Epithelial cell of prostate (primary cell): Measurements from ENCODE around the gene AMBRA1.
"Not testable (repeated sequence)": the region's sequence is repeated elsewhere in the genome, so short reads cannot be mapped to it uniquely, and the experiment has no call there.

Source experiments
- DNase-seq: peaks from one replicate; pipeline ENCODE4 v3.0.0-alpha.2; 2011; ENCODE audit warnings: low read depth, low spot score
- H3K27ac ChIP-seq: fragments of 450-650 bp; 2 replicates; pipeline ENCODE4 v1.5.1; 2017; ENCODE audit warnings: mild to moderate bottlenecking

The AMBRA1 gene

DNA sequence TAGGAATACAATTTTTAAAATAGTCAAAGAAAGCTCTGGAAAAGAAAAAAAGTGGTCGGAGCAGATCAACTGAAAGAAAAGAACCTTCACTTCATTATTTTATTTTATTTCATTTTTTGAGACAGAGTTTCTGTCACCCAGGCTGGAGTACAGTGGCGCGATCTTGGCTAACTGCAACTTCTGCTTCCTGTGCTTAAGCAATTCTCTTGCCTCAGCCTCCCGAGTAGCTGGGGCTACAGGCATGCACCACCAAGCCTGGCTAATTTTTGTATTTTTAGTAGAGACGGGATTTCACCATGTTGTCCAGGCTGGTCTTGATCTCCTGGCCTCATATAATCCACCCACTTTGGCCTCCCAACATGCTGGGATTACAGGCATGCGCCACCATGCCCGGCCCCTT lies 74.9 kb downstream of the AMBRA1 start:
- DNase-seq, H3K27ac ChIP-seq: not testable (repeated sequence)

GRCh38 chr11:46514370-46514769 lies 79.5 kb downstream of the AMBRA1 start:
- H3K27ac ChIP-seq = peak overlapping the region; percentile 19
- DNase-seq = no peak

GRCh38 chr11:46513934-46514342 lies 79.9 kb downstream of the AMBRA1 start:
- peak overlapping the region; percentile 19 for H3K27ac ChIP-seq
- peak; percentile 73 for DNase-seq

GRCh38 chr11:46512261-46512881 lies 81.5 kb downstream of the AMBRA1 start:
- H3K27ac ChIP-seq = no peak overlapping the region
- no peak for DNase-seq

DNA sequence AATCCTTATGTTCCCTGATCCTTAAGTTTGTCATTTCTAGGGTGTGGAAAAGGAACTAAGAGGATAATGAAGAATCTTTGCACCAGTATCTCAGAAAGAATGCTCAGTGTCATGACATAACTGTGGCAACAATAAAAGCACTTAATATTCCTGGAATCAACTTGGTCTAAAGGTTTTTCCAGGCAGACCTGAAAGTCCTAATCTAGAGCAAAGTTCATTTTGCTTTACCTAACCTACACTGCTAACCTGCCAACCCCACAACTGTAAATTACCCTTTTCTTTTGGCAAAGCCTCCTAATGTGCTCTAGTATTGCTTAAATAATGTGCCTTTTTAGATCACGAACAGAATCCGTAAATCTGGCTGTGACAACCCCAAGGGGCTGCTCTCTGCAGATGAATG lies 82.5 kb downstream of the AMBRA1 start:
- DNase-seq = no peak
- no peak overlapping the region for H3K27ac ChIP-seq

- no peak overlapping the region for H3K27ac ChIP-seq
- DNase-seq = no peak
These were observed 85.5 kb downstream of the AMBRA1 start for GRCh38 chr11:46508360-46508759.

- no peak for DNase-seq
- H3K27ac ChIP-seq = no peak overlapping the region
These were observed 87.4 kb downstream of the AMBRA1 start for GRCh38 chr11:46506483-46506791.

- DNase-seq = no peak
- H3K27ac ChIP-seq = no peak overlapping the region
These were observed 87.9 kb downstream of the AMBRA1 start for GRCh38 chr11:46505741-46506482.

DNA sequence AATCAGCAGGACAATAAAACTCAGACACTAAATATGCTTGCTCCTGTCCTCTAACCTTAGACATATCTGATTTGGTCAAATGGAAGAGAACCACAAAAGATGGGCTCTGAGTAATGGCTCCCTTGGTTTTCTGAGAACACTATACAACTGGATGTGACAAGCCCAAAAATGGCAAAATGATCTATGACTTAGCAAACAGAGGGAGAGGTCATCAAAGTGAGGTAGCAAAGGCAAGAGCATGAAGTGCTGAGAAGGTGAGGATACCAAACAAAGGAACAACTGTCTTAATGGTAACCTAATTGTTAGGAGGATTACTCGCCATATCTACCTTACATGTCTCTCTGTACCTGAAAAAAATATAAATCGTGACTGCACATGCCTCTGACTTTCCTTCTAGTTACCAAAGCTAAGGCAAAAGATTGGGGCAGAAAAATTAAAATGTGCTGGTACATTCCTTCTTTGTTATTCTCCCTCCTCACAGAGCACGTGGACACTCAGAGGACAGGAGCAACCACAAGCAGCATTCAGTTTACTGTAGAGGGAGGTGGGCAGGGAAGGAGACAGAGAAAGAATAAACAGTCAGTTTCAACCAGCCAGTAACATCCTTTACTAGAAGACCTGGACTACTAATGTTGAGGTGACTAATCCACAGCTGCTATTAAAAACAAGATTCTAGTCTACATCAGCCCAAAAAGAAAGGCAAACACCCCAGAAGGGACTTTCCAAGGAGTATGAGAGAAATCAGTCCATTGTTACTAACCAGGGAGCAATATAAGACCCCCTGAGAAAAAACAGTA lies 88.8 kb downstream of the AMBRA1 start:
- no peak for DNase-seq
- H3K27ac ChIP-seq = no peak overlapping the region

DNA sequence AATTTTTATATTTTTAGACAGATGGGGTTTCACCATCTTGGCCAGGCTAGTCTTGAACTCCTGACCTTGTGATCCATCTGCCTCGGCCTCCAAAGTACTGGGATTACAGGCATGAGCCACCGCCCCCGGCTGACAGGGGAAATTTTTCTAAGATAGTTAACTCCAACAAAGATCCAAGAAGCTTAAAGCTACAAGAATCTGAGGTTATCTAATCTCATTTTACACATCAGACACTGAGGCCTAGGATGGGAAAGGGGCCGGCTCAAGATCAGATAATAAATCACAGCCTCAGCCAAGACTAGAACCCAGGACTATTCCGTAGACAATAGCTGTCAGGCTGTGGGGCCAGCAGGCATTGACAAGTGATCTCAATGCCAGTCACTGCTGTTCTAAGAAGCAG lies 94.0 kb downstream of the AMBRA1 start:
- no peak for DNase-seq
- no peak overlapping the region for H3K27ac ChIP-seq

DNA sequence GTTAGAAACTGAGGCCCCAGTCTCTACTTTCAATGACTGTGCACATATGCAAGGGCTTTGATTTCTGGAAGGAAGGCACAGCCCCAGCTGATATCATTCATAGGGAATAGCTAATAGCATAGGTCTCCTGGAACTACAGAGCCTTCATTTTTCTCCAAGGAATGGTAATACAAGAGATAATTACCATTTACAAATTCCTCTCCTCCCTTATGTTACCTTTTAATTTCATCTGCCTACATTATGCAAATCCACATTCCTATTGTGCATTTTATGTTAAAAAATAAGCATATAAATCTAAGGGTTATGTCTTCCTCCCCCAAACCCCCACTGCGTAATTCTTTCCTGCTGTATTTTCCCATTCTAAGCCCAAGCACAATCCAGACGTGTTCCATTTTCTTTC lies 94.9 kb downstream of the AMBRA1 start:
- no peak overlapping the region for H3K27ac ChIP-seq
- DNase-seq = no peak

DNA sequence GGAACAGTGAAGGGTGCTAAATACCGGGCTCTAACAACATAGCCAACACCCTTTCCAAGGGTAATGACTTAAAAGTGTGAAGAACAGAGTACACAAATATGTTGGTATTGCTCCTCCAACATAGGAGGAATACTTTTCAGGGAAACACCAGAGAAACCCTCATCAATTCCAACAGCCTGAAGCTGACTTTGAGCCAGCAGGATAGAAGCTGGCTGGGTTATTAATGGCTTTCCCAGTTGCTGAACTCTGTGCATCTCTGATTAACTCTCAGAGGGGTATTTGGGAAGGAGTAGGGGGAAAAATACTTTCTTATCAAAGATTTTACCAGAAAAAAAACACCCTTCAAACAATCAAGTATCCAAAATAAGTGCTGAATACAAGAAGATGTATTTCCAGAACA lies 95.6 kb downstream of the AMBRA1 start:
- H3K27ac ChIP-seq = no peak overlapping the region
- no peak for DNase-seq

GRCh38 chr11:46497498-46497897 lies 96.3 kb downstream of the AMBRA1 start:
- H3K27ac ChIP-seq = no peak overlapping the region
- no peak for DNase-seq

GRCh38 chr11:46493791-46494190 lies 100.0 kb downstream of the AMBRA1 start:
- no peak overlapping the region for H3K27ac ChIP-seq
- DNase-seq = no peak

- H3K27ac ChIP-seq = no peak overlapping the region
- no peak for DNase-seq
These were observed 101.3 kb downstream of the AMBRA1 start for GRCh38 chr11:46492532-46492931.

DNA sequence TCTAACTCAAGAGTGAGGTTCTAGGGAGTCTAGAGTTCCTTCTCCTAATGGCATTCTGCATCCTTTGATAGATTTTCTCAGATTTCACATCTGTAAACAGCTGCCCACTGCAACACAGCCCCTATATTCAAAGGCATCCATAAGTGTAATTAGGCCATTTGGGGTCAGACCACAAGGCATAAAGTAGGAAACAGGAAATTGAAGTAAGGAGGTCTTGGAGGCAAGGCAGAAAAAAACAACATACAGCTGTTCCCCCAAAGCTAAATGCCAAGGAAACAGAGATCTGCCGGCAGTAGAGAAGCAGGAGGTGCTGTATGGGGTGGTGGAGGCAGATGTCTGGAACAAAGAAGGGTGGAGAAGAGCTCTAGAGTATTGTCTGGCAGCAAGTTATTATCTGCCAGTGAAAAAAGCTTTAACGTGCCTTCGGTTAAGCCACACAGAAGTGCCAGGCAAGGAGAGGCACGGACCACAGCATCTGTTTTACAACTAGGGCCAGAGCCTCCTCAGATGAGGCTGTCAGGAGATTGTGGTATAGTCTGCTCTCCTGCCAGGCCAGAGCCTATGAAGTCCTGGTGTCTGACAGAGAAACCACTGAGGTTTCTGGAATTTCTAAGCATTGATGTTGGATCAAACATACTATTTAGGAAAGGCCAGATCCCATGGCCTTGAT lies 102.0 kb downstream of the AMBRA1 start:
- H3K27ac ChIP-seq = no peak overlapping the region
- DNase-seq = no peak

GRCh38 chr11:46490666-46491065 lies 103.2 kb downstream of the AMBRA1 start:
- H3K27ac ChIP-seq = no peak overlapping the region
- DNase-seq = no peak

GRCh38 chr11:46489656-46490560 lies 103.9 kb downstream of the AMBRA1 start:
- DNase-seq = no peak
- no peak overlapping the region for H3K27ac ChIP-seq

GRCh38 chr11:46485856-46486443 lies 107.9 kb downstream of the AMBRA1 start:
- no peak for DNase-seq
- no peak overlapping the region for H3K27ac ChIP-seq

GRCh38 chr11:46484101-46484500 lies 109.7 kb downstream of the AMBRA1 start:
- no peak for DNase-seq
- H3K27ac ChIP-seq = no peak overlapping the region
